ENCODE measurements around the gene ADAM12.

DNA sequence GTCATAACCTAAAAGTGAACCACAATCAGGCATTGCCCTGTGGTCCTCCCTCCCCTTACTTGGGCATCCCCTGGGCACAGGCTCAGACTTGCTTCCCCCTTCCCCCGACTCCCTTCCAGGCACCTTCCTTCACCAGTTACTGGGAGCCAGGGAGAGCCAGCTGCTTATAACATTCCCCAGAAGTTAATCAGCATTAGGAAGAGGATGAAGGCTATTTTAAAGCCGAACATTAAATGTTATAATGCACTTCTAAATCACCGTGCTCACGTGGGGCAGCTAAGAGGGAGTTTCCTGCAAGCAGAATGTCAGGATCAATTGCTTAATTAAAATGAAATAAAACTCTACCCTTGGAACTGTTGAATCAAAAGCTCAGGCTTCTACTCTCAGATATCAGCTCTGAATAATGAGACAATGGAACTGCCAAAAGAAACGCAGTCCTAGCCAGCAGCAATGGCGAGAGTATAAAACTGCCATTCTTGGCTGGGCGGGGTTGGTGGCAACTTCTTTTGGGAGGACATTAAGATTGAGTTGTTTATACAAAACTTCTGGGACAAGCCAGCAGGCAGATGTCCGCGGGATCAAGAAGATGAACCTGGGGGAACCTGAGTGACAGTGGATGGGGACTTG lies 322.4 kb downstream of the ADAM12 start:
- TF ChIP-seq CTCF (IDR thresholded peaks at IDR 0.05; ENCODE audit: insufficient read depth, low read depth, low read length) (no peak), EZH2 (IDR thresholded peaks at IDR 0.05; ENCODE audit: insufficient read depth, low read length) (no peak)

All from astrocyte (in vitro differentiated cells and primary cell).